H1 (cell line): ENCODE measurements around the gene CD300A. TPM values are rescaled to one million over a fixed set of nuclear protein-coding genes. Genes with fewer than 3 reads are reported as not detected.

ENCODE experiments used
- BRCA1 ChIP-seq: IDR thresholded peaks from 2 replicates; pipeline ENCODE4 v1.6.1; 2012; ENCODE audit warnings: low read depth, low read length, improper control_type of control experiment
- CTBP2 ChIP-seq: IDR thresholded peaks from 2 replicates; pipeline ENCODE4 v1.7.0; 2011; ENCODE audit warnings: borderline replicate concordance, mild to moderate bottlenecking, moderate library complexity, mixed read lengths, low read length; ENCODE audit not compliant: insufficient read depth, insufficient read length
- E2F6 ChIP-seq: IDR thresholded peaks from 2 replicates; pipeline ENCODE4 v1.6.1; 2012; ENCODE audit warnings: inconsistent platforms
- GABPA ChIP-seq: IDR thresholded peaks from 2 replicates; pipeline ENCODE4 v1.6.1; 2011; ENCODE audit warnings: mild to moderate bottlenecking, low read length, moderate library complexity, borderline replicate concordance; ENCODE audit not compliant: insufficient read depth
- RAD21 ChIP-seq, 2 experiments: IDR thresholded peaks in 1 of 2; conservative IDR thresholded peaks in 1 of 2; 2 replicates each; pipeline ENCODE4 v1.6.1; 2011; ENCODE audit warnings: low read depth in 2 of 2, low read length in 2 of 2, improper control_type of control experiment in 1 of 2, inconsistent platforms in 1 of 2, mild to moderate bottlenecking in 1 of 2, moderate library complexity in 1 of 2
- SP4 ChIP-seq: IDR thresholded peaks from 2 replicates; pipeline ENCODE4 v1.6.1; 2012; ENCODE audit warnings: low read length, inconsistent platforms
- YY1 ChIP-seq: IDR thresholded peaks from 2 replicates; pipeline ENCODE4 v1.6.1; 2011; ENCODE audit warnings: low read depth, mild to moderate bottlenecking, low read length
- ZNF274 ChIP-seq: IDR thresholded peaks from 2 replicates; pipeline ENCODE4 v1.7.0; 2012; ENCODE audit warnings: low read length, borderline replicate concordance; ENCODE audit errors: extremely low read depth
- polyA plus RNA-seq, 7 experiments: library from polyadenylated mRNA; depleted of rRNA in 3 of 7; stranded (reverse) in 5 of 7; unstranded in 2 of 7; fragments of >200 nt in 5 of 7; fragments of 200-250 nt in 2 of 7; gene quantifications; 1 replicate in 5 of 7; 2 replicates in 1 of 7; 4 replicates in 1 of 7; pipeline versions ENCODE4 v1.2.1 to v1.2.3, GENCODE V29; 2011 to 2013; ENCODE audit warnings: missing spikeins in 2 of 7, mixed read lengths in 2 of 7
- total RNA-seq: library from RNA; stranded (reverse); fragmentation: NEBNext Ultra II Directional; extraction: Animal tissue kit (Norgen Biotek cat#: 25700); gene quantifications from 2 replicates; pipeline ENCODE4 v1.2.1, GENCODE V29; 2021

CD300A gene
- total and polyA plus RNA-seq, 2 of the 8 experiments (the other 6 are each of a cell fraction or from before 2014, with no cell fraction given) = 0.52 to 1.3 TPM

GRCh38 chr17:74465378-74466110 lies 890 bp upstream of the CD300A start (continued):
- TF ChIP-seq E2F6 (no peak), ZNF274 (no peak), GABPA (no peak), SP4 (no peak), YY1 (no peak), RAD21 (IDR thresholded peaks at IDR 0.05 in 1 of 2, conservative IDR thresholded peaks at IDR 0.05 in 1 of 2; ENCODE audit: low read depth in 2 of 2, low read length in 2 of 2) (no peak), CTBP2 (no peak), BRCA1 (no peak)
